ENCODE results near the gene MOB2. TPM values are rescaled to one million over a fixed set of nuclear protein-coding genes. Genes with fewer than 3 reads are reported as not detected.
"Not testable (repeated sequence)": the region's sequence is repeated elsewhere in the genome, so short reads cannot be mapped to it uniquely, and the experiment has no call there.

The MOB2 gene
- total RNA-seq, 1 donor from 2014 or later, result 22.6 TPM

GRCh38 chr11:1438261-1438966, 48.2 kb downstream of the MOB2 start:
- intact Hi-C loops (cut with micrococcal nuclease), result no loop called here
- H3K4me3 Mint-ChIP-seq, result no peak overlapping the region
- H3K4me1 Mint-ChIP-seq (ENCODE audit: low read depth), result no peaks in the 10 kb centered on the region

GRCh38 chr11:1437500-1437899, 49.1 kb downstream of the MOB2 start:
- DNase-seq (ENCODE audit: low spot score), result no peak
- H3K4me3 Mint-ChIP-seq, result no peak overlapping the region
- intact Hi-C loops (cut with micrococcal nuclease), result no loop called here
- no peaks in the 10 kb centered on the region for H3K4me1 Mint-ChIP-seq (ENCODE audit: low read depth)
- H3K27ac Mint-ChIP-seq, result no peak overlapping the region
- H3K27me3 Mint-ChIP-seq (ENCODE audit: insufficient read depth), result no peaks in the 10 kb centered on the region
- H3K9me3 Mint-ChIP-seq, result no peaks in the 10 kb centered on the region
- no peaks in the 10 kb centered on the region for H3K36me3 Mint-ChIP-seq (ENCODE audit: low read depth)

More at GRCh38 chr11:1438261-1438966, 48.2 kb downstream of the MOB2 start:
- no peaks in the 10 kb centered on the region for H3K36me3 Mint-ChIP-seq (ENCODE audit: low read depth)
- no peak overlapping the region for H3K27ac Mint-ChIP-seq
- no peak for DNase-seq (ENCODE audit: low spot score)
- H3K27me3 Mint-ChIP-seq (ENCODE audit: insufficient read depth), result no peaks in the 10 kb centered on the region
- H3K9me3 Mint-ChIP-seq, result no peaks in the 10 kb centered on the region

GRCh38 chr11:1436468-1437039, 50.0 kb downstream of the MOB2 start:
- no peaks in the 10 kb centered on the region for H3K4me1 Mint-ChIP-seq (ENCODE audit: low read depth)
- DNase-seq (ENCODE audit: low spot score), result no peak
- no peaks in the 10 kb centered on the region for H3K27me3 Mint-ChIP-seq (ENCODE audit: insufficient read depth)
- intact Hi-C loops (cut with micrococcal nuclease), result no loop called here
- H3K9me3 Mint-ChIP-seq, result no peaks in the 10 kb centered on the region
- H3K36me3 Mint-ChIP-seq (ENCODE audit: low read depth), result no peaks in the 10 kb centered on the region
- H3K4me3 Mint-ChIP-seq, result no peak overlapping the region
- no peak overlapping the region for H3K27ac Mint-ChIP-seq

- no peaks in the 10 kb centered on the region for H3K27me3 Mint-ChIP-seq (ENCODE audit: insufficient read depth)
- no peaks in the 10 kb centered on the region for H3K9me3 Mint-ChIP-seq
- no peak overlapping the region for H3K27ac Mint-ChIP-seq
- no peak overlapping the region for H3K4me3 Mint-ChIP-seq
- no peaks in the 10 kb centered on the region for H3K36me3 Mint-ChIP-seq (ENCODE audit: low read depth)
- DNase-seq (ENCODE audit: low spot score), result no peak
- intact Hi-C loops (cut with micrococcal nuclease), result no loop called here
- no peaks in the 10 kb centered on the region for H3K4me1 Mint-ChIP-seq (ENCODE audit: low read depth)
These were observed 50.6 kb downstream of the MOB2 start for GRCh38 chr11:1435820-1436467.

GRCh38 chr11:1435479-1435819, 51.1 kb downstream of the MOB2 start:
- H3K36me3 Mint-ChIP-seq (ENCODE audit: low read depth); intact Hi-C loops (cut with micrococcal nuclease); H3K4me1 Mint-ChIP-seq (ENCODE audit: low read depth); H3K27ac Mint-ChIP-seq; H3K4me3 Mint-ChIP-seq; H3K9me3 Mint-ChIP-seq; H3K27me3 Mint-ChIP-seq (ENCODE audit: insufficient read depth); DNase-seq (ENCODE audit: low spot score): not testable (repeated sequence)

GRCh38 chr11:1433977-1434640, 52.5 kb downstream of the MOB2 start:
- H3K27ac Mint-ChIP-seq, result no peak overlapping the region
- H3K27me3 Mint-ChIP-seq (ENCODE audit: insufficient read depth), result no peaks in the 10 kb centered on the region
- intact Hi-C loops (cut with micrococcal nuclease), result no loop called here
- H3K4me3 Mint-ChIP-seq, result no peak overlapping the region
- H3K4me1 Mint-ChIP-seq (ENCODE audit: low read depth), result no peaks in the 10 kb centered on the region
- no peak for DNase-seq (ENCODE audit: low spot score)
- H3K9me3 Mint-ChIP-seq, result peaks cover under 1% of the 10 kb centered on the region
- no peaks in the 10 kb centered on the region for H3K36me3 Mint-ChIP-seq (ENCODE audit: low read depth)

- H3K4me3 Mint-ChIP-seq, result no peak overlapping the region
These were observed 53.0 kb downstream of the MOB2 start for GRCh38 chr11:1433568-1433967.

GRCh38 chr11:1428762-1429316, 57.7 kb downstream of the MOB2 start:
- Mint-ChIP-seq H3K4me3 (no peak overlapping the region), H3K27ac (no peak overlapping the region), H3K9me3 (peaks cover 6% of the 10 kb centered on the region), H3K4me1 (ENCODE audit: low read depth) (no peaks in the 10 kb centered on the region), H3K36me3 (ENCODE audit: low read depth) (no peaks in the 10 kb centered on the region), H3K27me3 (ENCODE audit: insufficient read depth) (no peaks in the 10 kb centered on the region)
- no peak for DNase-seq (ENCODE audit: low spot score)
- intact Hi-C loops (cut with micrococcal nuclease), result no loop called here

More at GRCh38 chr11:1433568-1433967, 53.0 kb downstream of the MOB2 start:
- DNase-seq (ENCODE audit: low spot score), result no peak
- H3K9me3 Mint-ChIP-seq, result peaks cover 6% of the 10 kb centered on the region
- no peaks in the 10 kb centered on the region for H3K4me1 Mint-ChIP-seq (ENCODE audit: low read depth)
- no peak overlapping the region for H3K27ac Mint-ChIP-seq
- H3K36me3 Mint-ChIP-seq (ENCODE audit: low read depth), result no peaks in the 10 kb centered on the region
- intact Hi-C loops (cut with micrococcal nuclease), result no loop called here
- no peaks in the 10 kb centered on the region for H3K27me3 Mint-ChIP-seq (ENCODE audit: insufficient read depth)

GRCh38 chr11:1425439-1425838, 61.1 kb downstream of the MOB2 start:
- intact Hi-C loops (cut with micrococcal nuclease), result no loop called here
- H3K27me3 Mint-ChIP-seq (ENCODE audit: insufficient read depth), result no peaks in the 10 kb centered on the region
- no peak overlapping the region for H3K27ac Mint-ChIP-seq
- H3K4me3 Mint-ChIP-seq, result no peak overlapping the region
- H3K9me3 Mint-ChIP-seq, result peaks cover 6% of the 10 kb centered on the region
- no peak for DNase-seq (ENCODE audit: low spot score)
- H3K4me1 Mint-ChIP-seq (ENCODE audit: low read depth), result no peaks in the 10 kb centered on the region
- no peaks in the 10 kb centered on the region for H3K36me3 Mint-ChIP-seq (ENCODE audit: low read depth)

GRCh38 chr11:1425006-1425405, 61.6 kb downstream of the MOB2 start:
- Mint-ChIP-seq H3K27me3 (ENCODE audit: insufficient read depth) (no peaks in the 10 kb centered on the region), H3K4me1 (ENCODE audit: low read depth) (no peaks in the 10 kb centered on the region), H3K27ac (no peak overlapping the region), H3K9me3 (peaks cover 6% of the 10 kb centered on the region), H3K36me3 (ENCODE audit: low read depth) (no peaks in the 10 kb centered on the region), H3K4me3 (no peak overlapping the region)
- DNase-seq (ENCODE audit: low spot score), result no peak
- intact Hi-C loops (cut with micrococcal nuclease), result no loop called here

GRCh38 chr11:1423406-1423805, 63.2 kb downstream of the MOB2 start:
- H3K27ac Mint-ChIP-seq; H3K4me1 Mint-ChIP-seq (ENCODE audit: low read depth); DNase-seq (ENCODE audit: low spot score); H3K27me3 Mint-ChIP-seq (ENCODE audit: insufficient read depth); intact Hi-C loops (cut with micrococcal nuclease); H3K36me3 Mint-ChIP-seq (ENCODE audit: low read depth); H3K9me3 Mint-ChIP-seq; H3K4me3 Mint-ChIP-seq: not testable (repeated sequence)

- H3K36me3 Mint-ChIP-seq (ENCODE audit: low read depth), result no peaks in the 10 kb centered on the region
- peaks cover 10% of the 10 kb centered on the region for H3K9me3 Mint-ChIP-seq
- intact Hi-C loops (cut with micrococcal nuclease), result no loop called here
- H3K27me3 Mint-ChIP-seq (ENCODE audit: insufficient read depth), result no peaks in the 10 kb centered on the region
- no peak overlapping the region for H3K27ac Mint-ChIP-seq
- DNase-seq (ENCODE audit: low spot score), result no peak
- H3K4me1 Mint-ChIP-seq (ENCODE audit: low read depth), result no peaks in the 10 kb centered on the region
- H3K4me3 Mint-ChIP-seq, result no peak overlapping the region
These were observed 63.6 kb downstream of the MOB2 start for GRCh38 chr11:1422981-1423380.

GRCh38 chr11:1422481-1422880, 64.1 kb downstream of the MOB2 start:
- DNase-seq (ENCODE audit: low spot score), result no peak
- Mint-ChIP-seq H3K36me3 (ENCODE audit: low read depth) (no peaks in the 10 kb centered on the region), H3K27me3 (ENCODE audit: insufficient read depth) (no peaks in the 10 kb centered on the region), H3K4me1 (ENCODE audit: low read depth) (no peaks in the 10 kb centered on the region), H3K27ac (no peak overlapping the region), H3K4me3 (no peak overlapping the region), H3K9me3 (peaks cover 10% of the 10 kb centered on the region)
- intact Hi-C loops (cut with micrococcal nuclease), result no loop called here

All from activated T-helper 1 cell treated with anti-CD3 and anti-CD28 coated beads, Interleukin-12 subunit alpha, Interleukin-12 subunit beta, Interleukin-2, Interleukin-4 antibody, amounts not matched to agents 30 ng/mL and 10 ng/mL and 1 ng/mL, durations not matched to agents 14 hours and 24 hours and 36 hours (primary cell).